ENCODE measurements around the gene TLE5. TPM values are rescaled to one million over a fixed set of nuclear protein-coding genes. Genes with fewer than 3 reads are reported as not detected.
A peak's percentile ranks its signal among the peaks of the same experiment; 100 is the strongest.

The TLE5 gene
- total and polyA plus RNA-seq, 9 of the 15 experiments (the other 6 are each of a cell fraction or from before 2014, with no cell fraction given): 2.0 to 347 (median 235) TPM

DNA sequence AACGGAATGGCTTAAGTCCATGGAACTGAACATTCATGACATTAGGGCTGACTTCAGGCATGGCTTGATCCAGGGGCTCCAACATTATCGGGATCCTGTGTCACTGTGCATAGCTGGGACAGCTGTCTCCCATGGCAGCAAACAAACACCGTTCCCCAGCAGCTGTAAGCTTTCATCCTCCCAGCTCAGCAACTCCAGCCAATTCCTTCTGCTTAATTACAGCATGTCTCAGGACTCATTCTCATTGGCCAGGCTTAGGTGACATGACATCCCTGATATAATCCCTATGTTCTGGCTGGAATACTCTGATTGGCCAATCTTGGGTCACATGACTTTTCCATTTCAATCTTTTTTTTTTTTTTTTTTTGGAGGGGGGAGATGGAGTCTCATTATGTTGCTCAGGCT lies 10.9 kb upstream of the TLE5 start (continued):
- TF ChIP-seq, protein P1, sequence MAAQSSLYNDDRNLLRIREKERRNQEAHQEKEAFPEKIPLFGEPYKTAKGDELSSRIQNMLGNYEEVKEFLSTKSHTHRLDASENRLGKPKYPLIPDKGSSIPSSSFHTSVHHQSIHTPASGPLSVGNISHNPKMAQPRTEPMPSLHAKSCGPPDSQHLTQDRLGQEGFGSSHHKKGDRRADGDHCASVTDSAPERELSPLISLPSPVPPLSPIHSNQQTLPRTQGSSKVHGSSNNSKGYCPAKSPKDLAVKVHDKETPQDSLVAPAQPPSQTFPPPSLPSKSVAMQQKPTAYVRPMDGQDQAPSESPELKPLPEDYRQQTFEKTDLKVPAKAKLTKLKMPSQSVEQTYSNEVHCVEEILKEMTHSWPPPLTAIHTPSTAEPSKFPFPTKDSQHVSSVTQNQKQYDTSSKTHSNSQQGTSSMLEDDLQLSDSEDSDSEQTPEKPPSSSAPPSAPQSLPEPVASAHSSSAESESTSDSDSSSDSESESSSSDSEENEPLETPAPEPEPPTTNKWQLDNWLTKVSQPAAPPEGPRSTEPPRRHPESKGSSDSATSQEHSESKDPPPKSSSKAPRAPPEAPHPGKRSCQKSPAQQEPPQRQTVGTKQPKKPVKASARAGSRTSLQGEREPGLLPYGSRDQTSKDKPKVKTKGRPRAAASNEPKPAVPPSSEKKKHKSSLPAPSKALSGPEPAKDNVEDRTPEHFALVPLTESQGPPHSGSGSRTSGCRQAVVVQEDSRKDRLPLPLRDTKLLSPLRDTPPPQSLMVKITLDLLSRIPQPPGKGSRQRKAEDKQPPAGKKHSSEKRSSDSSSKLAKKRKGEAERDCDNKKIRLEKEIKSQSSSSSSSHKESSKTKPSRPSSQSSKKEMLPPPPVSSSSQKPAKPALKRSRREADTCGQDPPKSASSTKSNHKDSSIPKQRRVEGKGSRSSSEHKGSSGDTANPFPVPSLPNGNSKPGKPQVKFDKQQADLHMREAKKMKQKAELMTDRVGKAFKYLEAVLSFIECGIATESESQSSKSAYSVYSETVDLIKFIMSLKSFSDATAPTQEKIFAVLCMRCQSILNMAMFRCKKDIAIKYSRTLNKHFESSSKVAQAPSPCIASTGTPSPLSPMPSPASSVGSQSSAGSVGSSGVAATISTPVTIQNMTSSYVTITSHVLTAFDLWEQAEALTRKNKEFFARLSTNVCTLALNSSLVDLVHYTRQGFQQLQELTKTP (IDR thresholded peaks at IDR 0.05; ENCODE audit: low read depth in 1 of 2, partially characterized antibody in 2 of 2): peak in 1 of 2 experiments; percentile 32
- TF ChIP-seq, protein P2, sequence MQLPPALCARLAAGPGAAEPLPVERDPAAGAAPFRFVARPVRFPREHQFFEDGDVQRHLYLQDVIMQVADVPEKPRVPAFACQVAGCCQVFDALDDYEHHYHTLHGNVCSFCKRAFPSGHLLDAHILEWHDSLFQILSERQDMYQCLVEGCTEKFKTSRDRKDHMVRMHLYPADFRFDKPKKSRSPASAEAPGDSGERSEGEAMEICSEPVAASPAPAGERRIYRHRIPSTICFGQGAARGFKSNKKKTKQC (CRISPR knock-in tag; IDR thresholded peaks at IDR 0.05): no peak
- TF ChIP-seq MEIS2 (IDR thresholded peaks at IDR 0.05; ENCODE audit: partially characterized antibody) (peak; percentile 59), L3MBTL2 (IDR thresholded peaks at IDR 0.05) (peak; percentile 23; the same call in 1 of the 2 replicates), NFIX (CRISPR knock-in tag; IDR thresholded peaks at IDR 0.05; ENCODE audit: low read depth) (no peak), ZNF121 (CRISPR knock-in tag; conservative IDR thresholded peaks at IDR 0.05) (no peak), ZNF212 (CRISPR knock-in tag; IDR thresholded peaks at IDR 0.05) (no peak), PHB (CRISPR knock-in tag; IDR thresholded peaks at IDR 0.05) (no peak), FOXJ3 (CRISPR knock-in tag; IDR thresholded peaks at IDR 0.05) (peak; percentile 86), HDAC2 (IDR thresholded peaks at IDR 0.05) (peak; percentile 69; the same call in 1 of the 2 replicates), HEY1 (CRISPR knock-in tag; IDR thresholded peaks at IDR 0.05; ENCODE audit: borderline replicate concordance) (no peak), HNRNPK (IDR thresholded peaks at IDR 0.05; ENCODE audit: low read depth, low read length, poor library complexity, severe bottlenecking) (no peak), NFIC (IDR thresholded peaks at IDR 0.05) (0 out of 2 replicates have a peak, but pooled peaks have one; percentile 4), ZNF717 (CRISPR knock-in tag; IDR thresholded peaks at IDR 0.05) (no peak)
- TF ChIP-seq, protein P3, sequence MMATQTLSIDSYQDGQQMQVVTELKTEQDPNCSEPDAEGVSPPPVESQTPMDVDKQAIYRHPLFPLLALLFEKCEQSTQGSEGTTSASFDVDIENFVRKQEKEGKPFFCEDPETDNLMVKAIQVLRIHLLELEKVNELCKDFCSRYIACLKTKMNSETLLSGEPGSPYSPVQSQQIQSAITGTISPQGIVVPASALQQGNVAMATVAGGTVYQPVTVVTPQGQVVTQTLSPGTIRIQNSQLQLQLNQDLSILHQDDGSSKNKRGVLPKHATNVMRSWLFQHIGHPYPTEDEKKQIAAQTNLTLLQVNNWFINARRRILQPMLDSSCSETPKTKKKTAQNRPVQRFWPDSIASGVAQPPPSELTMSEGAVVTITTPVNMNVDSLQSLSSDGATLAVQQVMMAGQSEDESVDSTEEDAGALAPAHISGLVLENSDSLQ (IDR thresholded peaks at IDR 0.05): peak; percentile 94
- TF ChIP-seq, protein P4, sequence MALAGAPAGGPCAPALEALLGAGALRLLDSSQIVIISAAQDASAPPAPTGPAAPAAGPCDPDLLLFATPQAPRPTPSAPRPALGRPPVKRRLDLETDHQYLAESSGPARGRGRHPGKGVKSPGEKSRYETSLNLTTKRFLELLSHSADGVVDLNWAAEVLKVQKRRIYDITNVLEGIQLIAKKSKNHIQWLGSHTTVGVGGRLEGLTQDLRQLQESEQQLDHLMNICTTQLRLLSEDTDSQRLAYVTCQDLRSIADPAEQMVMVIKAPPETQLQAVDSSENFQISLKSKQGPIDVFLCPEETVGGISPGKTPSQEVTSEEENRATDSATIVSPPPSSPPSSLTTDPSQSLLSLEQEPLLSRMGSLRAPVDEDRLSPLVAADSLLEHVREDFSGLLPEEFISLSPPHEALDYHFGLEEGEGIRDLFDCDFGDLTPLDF (CRISPR knock-in tag; IDR thresholded peaks at IDR 0.05): no peak
- TF ChIP-seq, protein P5, sequence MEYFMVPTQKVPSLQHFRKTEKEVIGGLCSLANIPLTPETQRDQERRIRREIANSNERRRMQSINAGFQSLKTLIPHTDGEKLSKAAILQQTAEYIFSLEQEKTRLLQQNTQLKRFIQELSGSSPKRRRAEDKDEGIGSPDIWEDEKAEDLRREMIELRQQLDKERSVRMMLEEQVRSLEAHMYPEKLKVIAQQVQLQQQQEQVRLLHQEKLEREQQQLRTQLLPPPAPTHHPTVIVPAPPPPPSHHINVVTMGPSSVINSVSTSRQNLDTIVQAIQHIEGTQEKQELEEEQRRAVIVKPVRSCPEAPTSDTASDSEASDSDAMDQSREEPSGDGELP (CRISPR knock-in tag; IDR thresholded peaks at IDR 0.05; ENCODE audit: borderline replicate concordance): peak; percentile 97
- TF ChIP-seq, protein P6, sequence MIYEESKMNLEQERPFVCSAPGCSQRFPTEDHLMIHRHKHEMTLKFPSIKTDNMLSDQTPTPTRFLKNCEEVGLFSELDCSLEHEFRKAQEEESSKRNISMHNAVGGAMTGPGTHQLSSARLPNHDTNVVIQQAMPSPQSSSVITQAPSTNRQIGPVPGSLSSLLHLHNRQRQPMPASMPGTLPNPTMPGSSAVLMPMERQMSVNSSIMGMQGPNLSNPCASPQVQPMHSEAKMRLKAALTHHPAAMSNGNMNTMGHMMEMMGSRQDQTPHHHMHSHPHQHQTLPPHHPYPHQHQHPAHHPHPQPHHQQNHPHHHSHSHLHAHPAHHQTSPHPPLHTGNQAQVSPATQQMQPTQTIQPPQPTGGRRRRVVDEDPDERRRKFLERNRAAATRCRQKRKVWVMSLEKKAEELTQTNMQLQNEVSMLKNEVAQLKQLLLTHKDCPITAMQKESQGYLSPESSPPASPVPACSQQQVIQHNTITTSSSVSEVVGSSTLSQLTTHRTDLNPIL (CRISPR knock-in tag; IDR thresholded peaks at IDR 0.05): no peak
- TF ChIP-seq, protein P7, sequence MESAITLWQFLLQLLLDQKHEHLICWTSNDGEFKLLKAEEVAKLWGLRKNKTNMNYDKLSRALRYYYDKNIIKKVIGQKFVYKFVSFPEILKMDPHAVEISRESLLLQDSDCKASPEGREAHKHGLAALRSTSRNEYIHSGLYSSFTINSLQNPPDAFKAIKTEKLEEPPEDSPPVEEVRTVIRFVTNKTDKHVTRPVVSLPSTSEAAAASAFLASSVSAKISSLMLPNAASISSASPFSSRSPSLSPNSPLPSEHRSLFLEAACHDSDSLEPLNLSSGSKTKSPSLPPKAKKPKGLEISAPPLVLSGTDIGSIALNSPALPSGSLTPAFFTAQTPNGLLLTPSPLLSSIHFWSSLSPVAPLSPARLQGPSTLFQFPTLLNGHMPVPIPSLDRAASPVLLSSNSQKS (CRISPR knock-in tag; IDR thresholded peaks at IDR 0.05): no peak

Data from K562 (cell line).